Stomach (tissue), 9 donors: ENCODE measurements around the gene OR9A2. TPM values are rescaled to one million over a fixed set of nuclear protein-coding genes. Genes with fewer than 3 reads are reported as not detected.

Experiments used
- DNase-seq, 2 donors: peaks; one replicate each; pipeline versions ENCODE4 v3.0.0 to v3.0.0-alpha.2; 2013 to 2019
- H3K27ac ChIP-seq, 5 donors: fragments of 200-600 bp in 4 of 5; sonication (generic) in 4 of 5; one replicate each; pipeline ENCODE4 v1.5.1; 2013 to 2019; ENCODE audit warnings: mild to moderate bottlenecking in 1 of 5, moderate library complexity in 1 of 5
- H3K27me3 ChIP-seq, 3 donors: fragments of 200-600 bp; sonication (generic); one replicate each; pipeline ENCODE4 v1.5.1; 2017 to 2019; ENCODE audit warnings: mixed run types in 1 of 3
- H3K36me3 ChIP-seq, 4 donors: fragments of 200-600 bp; sonication (generic); 1 replicate in 3 of 4; 2 replicates in 1 of 4; pipeline ENCODE4 v1.5.1; 2016 to 2019
- H3K4me1 ChIP-seq, 4 donors: fragments of 200-600 bp; sonication (generic); one replicate each; pipeline ENCODE4 v1.5.1; 2016 to 2019
- H3K4me3 ChIP-seq, 4 donors: fragments of 200-600 bp; sonication (generic) in 3 of 4; one replicate each; pipeline ENCODE4 v1.5.1; 2016 to 2019; ENCODE audit warnings: mild to moderate bottlenecking in 1 of 4
- H3K9me3 ChIP-seq, 4 donors: fragments of 200-600 bp; sonication (generic); one replicate each; pipeline ENCODE4 v1.5.1; 2016 to 2019
- CTCF ChIP-seq, 7 experiments: fragments of 450-650 bp in 4 of 7; fragments of 200-600 bp in 3 of 7; sonication (generic) in 3 of 7; IDR thresholded peaks; one replicate each; pipeline ENCODE4 v1.5.1; 2016 to 2019; ENCODE audit warnings: antibody characterized with exemption in 7 of 7, control low read depth in 2 of 7, mild to moderate bottlenecking in 1 of 7
- EP300 ChIP-seq: sonication (generic); formaldehyde crosslinking; IDR thresholded peaks from one replicate; pipeline ENCODE4 v1.6.1; 2017; ENCODE audit warnings: antibody characterized with exemption
- POLR2A ChIP-seq, 4 donors: fragments of 450-650 bp; IDR thresholded peaks; one replicate each; pipeline ENCODE4 v1.6.1; 2016; ENCODE audit warnings: antibody characterized with exemption in 4 of 4, control low read depth in 2 of 4, mild to moderate bottlenecking in 1 of 4, moderate library complexity in 1 of 4
- POLR2AphosphoS5 ChIP-seq, 3 donors: sonication (generic); formaldehyde crosslinking; IDR thresholded peaks; one replicate each; pipeline ENCODE4 v1.6.1; 2016; ENCODE audit warnings: antibody characterized with exemption in 3 of 3
- WGBS, 5 donors: extraction: QIAGEN DNeasy Blood & Tissue Kit in 3 of 5; methylation state at CpG; one replicate each; pipeline versions ENCODE4 v1.1.5 to v1.1.7; 2013 to 2018; 5-methylcytosine and 5-hydroxymethylcytosine counted together
- intact Hi-C: fragments of 100-400 bp; cut with DNase I; formaldehyde crosslinking; loops from one replicate; pipeline ENCODE4 v1.15.1; 2023; ENCODE audit warnings: low total_unique reads
- polyA plus RNA-seq, 3 donors: library from polyadenylated mRNA; stranded (reverse); fragments of 200-250 nt; gene quantifications; one replicate each; pipeline ENCODE4 v1.2.3, GENCODE V29; 2013
- total RNA-seq, 5 donors: library from RNA; depleted of rRNA; stranded (reverse); fragments of >200 nt; gene quantifications; one replicate each; pipeline versions ENCODE4 v1.1.0 to v1.2.3, GENCODE V29; 2014 to 2016
- donor health status: healthy with polysubstance abuse.
- donor health status: Bipolar disorder and iron deficiency.
- donor health status: healthy.

Gene OR9A2
- total and polyA plus RNA-seq, 8 donors: not detected

GRCh38 chr7:143041346-143041745 is 14.4 kb upstream of the OR9A2 start:
- H3K4me1 ChIP-seq: no peaks in the 10 kb centered on the region
- H3K27ac ChIP-seq: no peak overlapping the region
- no peaks in the 10 kb centered on the region for H3K36me3 ChIP-seq
- no peak overlapping the region for H3K4me3 ChIP-seq
- no peaks in the 10 kb centered on the region for H3K27me3 ChIP-seq
- 93 to 97% (median 94%) methylated on average over 6 of the region's 6 CpGs for WGBS, 5 donors
- no peak for TF ChIP-seq POLR2AphosphoS5 (IDR thresholded peaks at IDR 0.05)
- TF ChIP-seq POLR2A (IDR thresholded peaks at IDR 0.05): no peak
- TF ChIP-seq EP300: no peak
- no peak for TF ChIP-seq CTCF (IDR thresholded peaks at IDR 0.05)
- no peak for DNase-seq
- peaks cover 0 to 2% (median 0%) of the 10 kb centered on the region in 4 donors for H3K9me3 ChIP-seq
- intact Hi-C loops: no loop called here

- no peak for DNase-seq
- 76 to 90% (median 78%) methylated on average over 3 of the region's 3 CpGs for WGBS, 5 donors
- no peaks in the 10 kb centered on the region for H3K36me3 ChIP-seq
- no peak for TF ChIP-seq POLR2A (IDR thresholded peaks at IDR 0.05)
- no peak for TF ChIP-seq POLR2AphosphoS5 (IDR thresholded peaks at IDR 0.05)
- no peak for TF ChIP-seq CTCF (IDR thresholded peaks at IDR 0.05)
- no peak for TF ChIP-seq EP300
- no peak overlapping the region for H3K4me3 ChIP-seq
- intact Hi-C loops: no loop called here
- no peaks in the 10 kb centered on the region for H3K27me3 ChIP-seq
- H3K9me3 ChIP-seq: peaks cover 0 to 9% (median 0%) of the 10 kb centered on the region in 4 donors
- no peaks in the 10 kb centered on the region for H3K4me1 ChIP-seq
- H3K27ac ChIP-seq: no peak overlapping the region
Measured at GRCh38 chr7:143040209-143040715, 13.3 kb upstream of the OR9A2 start.

- Histone ChIP-seq H3K9me3 (peaks cover 0 to 21% (median 3%) of the 10 kb centered on the region in 4 donors), H3K36me3 (no peaks in the 10 kb centered on the region), H3K27ac (no peak overlapping the region), H3K4me3 (no peak overlapping the region), H3K4me1 (no peaks in the 10 kb centered on the region), H3K27me3 (no peaks in the 10 kb centered on the region)
- intact Hi-C loops: no loop called here
- 87 to 94% (median 92%) methylated on average over 5 of the region's 5 CpGs for WGBS, 5 donors
- DNase-seq: no peak
- TF ChIP-seq POLR2AphosphoS5 (IDR thresholded peaks at IDR 0.05) (no peak), CTCF (IDR thresholded peaks at IDR 0.05) (no peak), POLR2A (IDR thresholded peaks at IDR 0.05) (no peak), EP300 (no peak)
Measured at GRCh38 chr7:143038635-143039034, 11.7 kb upstream of the OR9A2 start.

- intact Hi-C loops: no loop called here
- DNase-seq: no peak
Measured at GRCh38 chr7:143027683-143028082, 751 bp upstream of the OR9A2 start.

GRCh38 chr7:143025371-143025770 is 1.6 kb downstream of the OR9A2 start:
- Histone ChIP-seq H3K4me1 (no peaks in the 10 kb centered on the region), H3K27ac (no peak overlapping the region), H3K9me3 (no peaks in the 10 kb centered on the region), H3K36me3 (no peaks in the 10 kb centered on the region), H3K27me3 (no peaks in the 10 kb centered on the region), H3K4me3 (no peak overlapping the region)
- 48 to 69% (median 59%) methylated on average over 2 of the region's 2 CpGs for WGBS, 5 donors
- DNase-seq: no peak
- TF ChIP-seq CTCF (IDR thresholded peaks at IDR 0.05): no peak
- TF ChIP-seq POLR2AphosphoS5 (IDR thresholded peaks at IDR 0.05): no peak
- no peak for TF ChIP-seq EP300
- no peak for TF ChIP-seq POLR2A (IDR thresholded peaks at IDR 0.05)
- intact Hi-C loops: no loop called here

More at GRCh38 chr7:143027683-143028082, 751 bp upstream of the OR9A2 start:
- Histone ChIP-seq H3K9me3 (no peaks in the 10 kb centered on the region), H3K27ac (no peak overlapping the region), H3K27me3 (peaks cover 0 to 7% (median 0%) of the 10 kb centered on the region in 3 donors), H3K36me3 (no peaks in the 10 kb centered on the region), H3K4me1 (no peaks in the 10 kb centered on the region), H3K4me3 (no peak overlapping the region)
- WGBS, 5 donors: 80 to 92% (median 87%) methylated on average over 2 of the region's 2 CpGs
- TF ChIP-seq POLR2A (IDR thresholded peaks at IDR 0.05): no peak
